Parathyroid adenoma (tissue), 2 donors: ENCODE measurements around the gene GMEB2.
"Not testable (repeated sequence)": the region's sequence is repeated elsewhere in the genome, so short reads cannot be mapped to it uniquely, and the experiment has no call there.

Experiments used
- H2AFZ ChIP-seq: fragments of 300-600 bp; sonication (generic); one replicate; pipeline ENCODE4 v1.7.0; 2017; ENCODE audit warnings: antibody characterized with exemption, mild to moderate bottlenecking
- H3K27ac ChIP-seq: fragments of 300-600 bp; sonication (generic); one replicate; pipeline ENCODE4 v1.7.0; 2017
- H3K27me3 ChIP-seq: fragments of 300-600 bp; sonication (generic); one replicate; pipeline ENCODE4 v1.7.0; 2017; ENCODE audit warnings: low read length; ENCODE audit not compliant: control insufficient read depth, insufficient read depth
- H3K36me3 ChIP-seq: fragments of 300-600 bp; sonication (generic); one replicate; pipeline ENCODE4 v1.7.0; 2017; ENCODE audit warnings: low read length; ENCODE audit not compliant: control insufficient read depth, insufficient read depth
- H3K4me1 ChIP-seq: fragments of 300-600 bp; sonication (generic); one replicate; pipeline ENCODE4 v1.7.0; 2017; ENCODE audit warnings: control low read depth
- H3K4me2 ChIP-seq: fragments of 300-600 bp; sonication (generic); one replicate; pipeline ENCODE4 v1.7.0; 2017; ENCODE audit warnings: low read length
- H3K4me3 ChIP-seq: fragments of 300-600 bp; sonication (generic); one replicate; pipeline ENCODE4 v1.7.0; 2017; ENCODE audit warnings: low read depth, low read length
- H3K79me2 ChIP-seq: fragments of 300-600 bp; sonication (generic); one replicate; pipeline ENCODE4 v1.7.0; 2017; ENCODE audit warnings: control low read depth
- H3K9ac ChIP-seq: fragments of 300-600 bp; sonication (generic); one replicate; pipeline ENCODE4 v1.7.0; 2017; ENCODE audit warnings: mild to moderate bottlenecking
- H3K9me3 ChIP-seq: fragments of 300-600 bp; sonication (generic); one replicate; pipeline ENCODE4 v1.7.0; 2017; ENCODE audit warnings: low read length; ENCODE audit not compliant: control insufficient read depth
- TF ChIP-seq, protein P1 (sequence below): fragments of 300-600 bp; sonication (generic); IDR thresholded peaks from one replicate; pipeline ENCODE4 v1.7.0; 2017; ENCODE audit warnings: antibody characterized with exemption, mild to moderate bottlenecking
- donor health status: primary hyperparathyroidism.

The GMEB2 gene

DNA sequence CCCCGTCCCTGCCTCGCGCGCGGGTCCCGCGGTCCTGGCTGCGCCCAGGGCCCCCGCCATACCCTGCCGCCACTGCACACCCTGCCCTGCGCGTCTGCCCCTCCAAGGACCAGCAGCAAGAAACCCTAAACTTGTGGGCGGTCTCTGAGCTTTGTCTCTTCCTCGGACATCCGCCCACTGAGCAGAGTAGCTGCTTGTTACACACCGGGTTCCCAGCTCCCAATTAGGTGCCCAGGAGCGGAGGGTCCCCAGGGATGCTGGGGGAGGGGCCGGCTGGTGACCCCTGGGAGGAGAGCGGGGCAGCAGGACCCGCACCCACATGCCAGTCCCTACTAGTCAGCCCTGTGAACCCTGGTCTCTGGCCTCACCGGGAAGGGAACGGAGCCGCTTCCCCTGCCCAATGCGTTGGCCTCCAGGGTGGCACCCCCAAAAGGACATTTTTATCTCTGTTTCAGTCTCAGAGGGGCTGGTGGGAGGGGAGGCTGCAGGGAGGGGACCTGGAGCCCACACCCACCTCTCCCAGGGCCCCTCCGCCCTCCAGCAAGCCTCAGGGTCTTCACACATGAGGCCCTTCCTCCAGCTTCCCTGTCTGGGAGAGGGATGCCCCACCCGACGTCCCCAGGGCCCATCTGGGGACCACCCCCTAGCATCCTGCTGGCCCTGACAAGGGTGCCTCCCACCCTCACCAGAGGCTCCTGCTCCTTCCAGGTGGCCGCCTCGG lies 15.8 kb upstream of the GMEB2 start:
- peak overlapping the region; percentile 95 for H3K4me2 ChIP-seq
- TF ChIP-seq, protein P1, sequence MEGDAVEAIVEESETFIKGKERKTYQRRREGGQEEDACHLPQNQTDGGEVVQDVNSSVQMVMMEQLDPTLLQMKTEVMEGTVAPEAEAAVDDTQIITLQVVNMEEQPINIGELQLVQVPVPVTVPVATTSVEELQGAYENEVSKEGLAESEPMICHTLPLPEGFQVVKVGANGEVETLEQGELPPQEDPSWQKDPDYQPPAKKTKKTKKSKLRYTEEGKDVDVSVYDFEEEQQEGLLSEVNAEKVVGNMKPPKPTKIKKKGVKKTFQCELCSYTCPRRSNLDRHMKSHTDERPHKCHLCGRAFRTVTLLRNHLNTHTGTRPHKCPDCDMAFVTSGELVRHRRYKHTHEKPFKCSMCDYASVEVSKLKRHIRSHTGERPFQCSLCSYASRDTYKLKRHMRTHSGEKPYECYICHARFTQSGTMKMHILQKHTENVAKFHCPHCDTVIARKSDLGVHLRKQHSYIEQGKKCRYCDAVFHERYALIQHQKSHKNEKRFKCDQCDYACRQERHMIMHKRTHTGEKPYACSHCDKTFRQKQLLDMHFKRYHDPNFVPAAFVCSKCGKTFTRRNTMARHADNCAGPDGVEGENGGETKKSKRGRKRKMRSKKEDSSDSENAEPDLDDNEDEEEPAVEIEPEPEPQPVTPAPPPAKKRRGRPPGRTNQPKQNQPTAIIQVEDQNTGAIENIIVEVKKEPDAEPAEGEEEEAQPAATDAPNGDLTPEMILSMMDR = no peak
- no peaks in the 10 kb centered on the region for H3K9me3 ChIP-seq
- no peaks in the 10 kb centered on the region for H3K79me2 ChIP-seq
- peak overlapping the region; percentile 69 for H2AFZ ChIP-seq
- H3K4me1 ChIP-seq = peaks cover 8% of the 10 kb centered on the region
- H3K4me3 ChIP-seq = peak overlapping the region; percentile 52
- no peaks in the 10 kb centered on the region for H3K27me3 ChIP-seq
- no peak overlapping the region for H3K9ac ChIP-seq
- H3K27ac ChIP-seq = no peak overlapping the region
- H3K36me3 ChIP-seq = no peaks in the 10 kb centered on the region

DNA sequence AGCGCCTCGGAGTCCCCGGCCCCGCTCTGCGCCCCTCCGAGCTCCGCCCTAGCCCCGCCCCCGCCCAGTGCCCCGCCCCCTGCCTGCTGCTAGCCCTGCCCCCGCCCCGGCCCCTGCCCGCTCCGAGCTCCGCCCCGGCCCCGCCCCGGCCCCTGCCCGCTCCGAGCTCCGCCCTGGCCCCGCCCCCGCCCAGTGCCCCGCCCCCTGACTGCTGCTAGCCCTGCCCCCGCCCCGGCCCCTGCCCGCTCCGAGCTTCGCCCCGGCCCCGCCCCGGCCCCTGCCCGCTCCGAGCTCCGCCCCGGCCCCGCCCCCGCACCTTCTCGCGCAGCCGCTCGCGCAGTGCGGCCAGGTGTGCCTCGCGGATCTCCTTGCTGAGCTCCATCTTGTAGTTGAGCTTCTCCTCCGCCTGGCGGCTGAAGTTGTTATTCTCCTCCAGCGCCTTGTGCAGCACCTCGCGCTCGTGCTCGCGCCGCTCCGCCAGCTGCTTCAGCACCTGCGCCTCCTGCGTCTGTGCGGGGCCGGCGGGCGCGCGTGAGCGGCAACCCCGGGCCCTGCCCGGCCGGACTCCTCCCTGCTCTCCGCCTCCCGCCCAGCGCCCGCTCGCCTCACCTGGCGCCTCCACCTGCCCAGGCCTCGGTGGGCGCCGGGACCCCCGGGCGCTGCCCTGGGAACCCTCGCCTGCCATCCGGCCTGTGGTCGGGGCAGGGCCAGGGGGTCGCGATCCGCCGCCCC lies 15.1 kb upstream of the GMEB2 start:
- peak overlapping the region; percentile 69 for H2AFZ ChIP-seq
- H3K9me3 ChIP-seq = no peaks in the 10 kb centered on the region
- no peak overlapping the region for H3K9ac ChIP-seq

DNA sequence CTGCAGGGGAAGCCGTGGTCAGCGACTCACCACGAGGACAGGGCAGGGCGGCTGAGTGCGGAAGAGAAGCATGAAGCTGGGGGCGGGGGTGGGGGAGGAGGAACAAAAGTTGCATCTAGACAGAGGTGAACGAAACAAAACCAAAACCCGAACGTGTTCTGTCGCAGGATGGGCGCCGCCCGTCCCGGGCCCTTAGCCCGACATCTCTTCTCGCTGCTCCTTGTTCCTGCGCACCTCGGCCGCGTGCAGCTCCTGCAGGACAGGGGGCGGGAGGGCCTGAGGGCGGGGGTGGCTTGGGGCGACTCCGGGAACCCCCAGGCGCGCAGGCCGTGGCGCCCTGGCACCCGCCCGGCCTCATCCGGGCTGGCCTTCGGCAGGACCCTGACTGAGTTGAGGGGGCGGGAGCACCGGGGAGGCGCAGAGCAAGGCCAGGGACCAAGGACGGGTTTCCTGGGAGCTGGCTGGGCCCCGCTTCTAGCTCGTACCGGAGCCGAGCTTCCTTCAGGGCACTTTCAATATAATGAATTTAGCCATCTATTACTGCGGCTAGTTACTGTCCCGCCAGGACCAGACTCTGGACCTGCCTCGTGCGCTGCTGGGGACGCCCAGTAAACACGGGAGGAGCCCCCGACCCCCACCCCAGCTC lies 14.4 kb upstream of the GMEB2 start:
- no peaks in the 10 kb centered on the region for H3K9me3 ChIP-seq
- H3K4me2 ChIP-seq = peak overlapping the region; percentile 79
- peak overlapping the region; percentile 39 for H3K27ac ChIP-seq
- no peaks in the 10 kb centered on the region for H3K27me3 ChIP-seq
- H2AFZ ChIP-seq = no peak overlapping the region
- H3K79me2 ChIP-seq = no peaks in the 10 kb centered on the region
- H3K36me3 ChIP-seq = no peaks in the 10 kb centered on the region
- TF ChIP-seq, protein P1 = no peak
- no peak overlapping the region for H3K9ac ChIP-seq
- peak overlapping the region; percentile 57 for H3K4me3 ChIP-seq
- H3K4me1 ChIP-seq = peaks cover 8% of the 10 kb centered on the region

More for the DNA sequence above, 15.1 kb upstream of the GMEB2 start:
- no peaks in the 10 kb centered on the region for H3K27me3 ChIP-seq
- TF ChIP-seq, protein P1 = peak; percentile 68
- peak overlapping the region; percentile 95 for H3K4me2 ChIP-seq
- no peak overlapping the region for H3K27ac ChIP-seq
- peaks cover 8% of the 10 kb centered on the region for H3K4me1 ChIP-seq
- no peaks in the 10 kb centered on the region for H3K79me2 ChIP-seq
- peak overlapping the region; percentile 57 for H3K4me3 ChIP-seq
- no peaks in the 10 kb centered on the region for H3K36me3 ChIP-seq

DNA sequence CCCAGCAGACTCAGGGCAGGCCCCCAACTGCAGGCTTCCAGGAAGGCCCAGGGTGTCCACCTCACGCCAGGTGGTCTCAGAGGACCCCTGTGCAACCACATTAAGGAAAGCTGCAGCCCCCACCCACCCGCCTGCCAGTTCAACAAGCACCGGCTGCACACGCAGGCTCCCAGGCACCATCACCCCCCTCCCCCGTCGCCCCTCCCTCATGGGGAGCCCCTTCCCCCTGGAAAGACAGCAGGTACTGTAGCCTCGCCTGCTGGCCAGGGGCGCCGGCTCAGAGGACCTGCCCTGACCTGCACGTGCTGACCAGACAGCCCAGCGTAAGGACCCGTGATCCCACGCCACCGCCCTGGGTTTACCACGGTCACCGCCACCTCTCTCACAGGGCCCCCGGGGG lies 13.8 kb upstream of the GMEB2 start:
- H3K4me3 ChIP-seq, H3K4me1 ChIP-seq, H3K79me2 ChIP-seq, H3K27ac ChIP-seq, H3K36me3 ChIP-seq, H2AFZ ChIP-seq, H3K9me3 ChIP-seq, H3K9ac ChIP-seq, H3K4me2 ChIP-seq, H3K27me3 ChIP-seq: not testable (repeated sequence)

DNA sequence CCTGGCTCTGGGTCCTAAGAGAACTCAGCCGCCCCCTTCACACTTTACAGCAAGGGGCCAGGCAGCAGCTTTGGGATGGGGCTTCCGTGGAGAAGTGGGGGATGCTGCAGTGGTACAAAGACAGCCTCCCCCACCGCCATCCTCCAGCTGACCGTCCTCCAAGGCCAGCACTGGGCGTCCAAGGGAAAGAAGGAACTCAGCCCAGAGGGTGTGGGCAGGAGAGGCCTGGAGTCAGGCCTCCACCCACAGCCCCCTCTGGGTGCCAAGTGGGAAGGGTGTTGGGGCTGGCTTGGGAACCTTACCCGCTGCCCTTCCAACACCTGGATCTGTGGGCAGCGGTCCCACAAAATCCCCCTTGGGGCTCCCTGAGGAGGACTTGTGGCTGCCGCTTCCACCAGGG lies 13.2 kb upstream of the GMEB2 start:
- Histone ChIP-seq H3K4me2 (no peak overlapping the region), H3K27me3 (no peaks in the 10 kb centered on the region), H2AFZ (no peak overlapping the region), H3K79me2 (no peaks in the 10 kb centered on the region), H3K9me3 (no peaks in the 10 kb centered on the region), H3K4me3 (no peak overlapping the region), H3K4me1 (peaks cover 8% of the 10 kb centered on the region), H3K27ac (no peak overlapping the region), H3K9ac (no peak overlapping the region), H3K36me3 (no peaks in the 10 kb centered on the region)
- TF ChIP-seq, protein P1 = no peak
